Inflammatory macrophage treated with lipopolysaccharide for 4 hours (primary cell): ENCODE measurements around the gene SMYD2.
"Not testable (repeated sequence)": the region's sequence is repeated elsewhere in the genome, so short reads cannot be mapped to it uniquely, and the experiment has no call there.

Experiments used
- DNase-seq: peaks from one replicate; pipeline ENCODE4 v3.0.0-alpha.2; 2020

The SMYD2 gene

GRCh38 chr1:214271995-214272731 lies 8.8 kb upstream of the SMYD2 start:
- DNase-seq, result no peak

- DNase-seq, result no peak
These were observed 7.9 kb upstream of the SMYD2 start for GRCh38 chr1:214272964-214273533.

- not testable (repeated sequence) for DNase-seq
These were observed 5.3 kb upstream of the SMYD2 start for GRCh38 chr1:214275700-214276099.

- no peak for DNase-seq
These were observed 4.2 kb upstream of the SMYD2 start for GRCh38 chr1:214276786-214277185.

GRCh38 chr1:214277704-214278635 lies 3.0 kb upstream of the SMYD2 start:
- DNase-seq, result no peak

- peak; percentile 40 for DNase-seq
These were observed 456 bp upstream of the SMYD2 start for GRCh38 chr1:214280386-214281020.

GRCh38 chr1:214281720-214282629 lies 1.0 kb downstream of the SMYD2 start:
- DNase-seq, result peak; percentile 72

- no peak for DNase-seq
These were observed 1.8 kb downstream of the SMYD2 start for GRCh38 chr1:214282630-214283242.

GRCh38 chr1:214285610-214286440 lies 4.9 kb downstream of the SMYD2 start:
- DNase-seq, result no peak

- DNase-seq, result no peak
These were observed 6.9 kb downstream of the SMYD2 start for GRCh38 chr1:214287884-214288283.

- DNase-seq, result no peak
These were observed 8.8 kb downstream of the SMYD2 start for GRCh38 chr1:214289574-214290272.

- no peak for DNase-seq
These were observed 9.6 kb downstream of the SMYD2 start for GRCh38 chr1:214290424-214291037.

- DNase-seq, result peak; percentile 92
These were observed 11.4 kb downstream of the SMYD2 start for GRCh38 chr1:214292322-214292721.

- no peak for DNase-seq
These were observed 15.0 kb downstream of the SMYD2 start for GRCh38 chr1:214295934-214296333.

GRCh38 chr1:214296860-214297745 lies 16.1 kb downstream of the SMYD2 start:
- DNase-seq, result no peak

GRCh38 chr1:214300149-214300780 lies 19.3 kb downstream of the SMYD2 start:
- no peak for DNase-seq

GRCh38 chr1:214301526-214301925 lies 20.6 kb downstream of the SMYD2 start:
- DNase-seq, result no peak
